ENCODE data around the gene PIGO.

PIGO gene

DNA sequence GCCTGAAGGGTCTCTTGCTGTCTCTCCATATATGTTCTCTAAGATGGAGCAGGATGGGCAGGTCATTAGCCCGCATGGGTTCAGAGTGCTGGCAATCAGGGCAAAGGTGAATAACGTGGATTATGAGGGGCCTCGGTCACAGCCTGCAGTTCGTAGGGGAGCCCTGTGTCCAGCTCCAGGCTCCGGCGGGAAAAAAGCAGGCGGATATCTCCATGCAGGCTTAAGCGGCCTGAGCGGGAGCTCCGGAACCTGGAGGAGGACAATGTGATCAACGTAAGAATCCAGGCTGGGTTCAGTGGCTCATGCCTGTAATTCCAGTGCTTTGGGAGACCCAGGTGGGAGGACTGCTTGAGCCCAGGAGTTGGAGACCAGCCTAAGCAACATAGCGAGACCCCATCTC, 8.7 kb upstream of the PIGO start:
- peaks cover 57% of the 10 kb centered on the region for H3K36me3 ChIP-seq (ENCODE audit: insufficient read depth, low read length)
- H3K27me3 ChIP-seq (ENCODE audit: control insufficient read depth in 1 of 2, insufficient read depth in 2 of 2, low read length in 2 of 2): no peaks in the 10 kb centered on the region
- peaks cover 23% of the 10 kb centered on the region for H3K4me1 ChIP-seq (ENCODE audit: insufficient read depth, low read length)
- no peaks in the 10 kb centered on the region for H3K9me3 ChIP-seq (ENCODE audit: low read length)
- no peak overlapping the region for H3K4me3 ChIP-seq (ENCODE audit: low read depth in 1 of 2, low read length in 2 of 2)
- H3K9ac ChIP-seq (ENCODE audit: low read length): no peak overlapping the region
- no peak overlapping the region for H3K27ac ChIP-seq (ENCODE audit: low read depth, low read length)

DNA sequence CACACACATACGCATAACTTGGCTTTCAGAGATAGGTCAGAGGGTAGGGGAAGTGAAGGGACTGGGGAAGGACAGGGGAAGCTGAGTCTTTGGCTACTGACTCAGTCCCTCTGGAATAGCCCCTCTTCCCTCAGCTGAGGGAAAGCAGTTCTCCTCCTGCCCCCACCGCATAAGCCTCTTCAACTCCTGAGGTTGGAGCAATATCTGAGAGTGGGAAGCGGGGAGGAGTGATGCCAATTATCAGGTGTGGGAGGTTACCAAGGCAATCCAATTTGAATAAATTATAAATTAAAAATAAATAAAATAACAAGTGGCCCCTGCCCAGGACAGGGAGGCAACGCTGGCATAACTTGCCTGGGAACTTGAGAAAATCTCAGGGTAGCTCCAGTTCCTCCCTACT, 8.2 kb upstream of the PIGO start:
- no peak overlapping the region for H3K27ac ChIP-seq (ENCODE audit: low read depth, low read length)

DNA sequence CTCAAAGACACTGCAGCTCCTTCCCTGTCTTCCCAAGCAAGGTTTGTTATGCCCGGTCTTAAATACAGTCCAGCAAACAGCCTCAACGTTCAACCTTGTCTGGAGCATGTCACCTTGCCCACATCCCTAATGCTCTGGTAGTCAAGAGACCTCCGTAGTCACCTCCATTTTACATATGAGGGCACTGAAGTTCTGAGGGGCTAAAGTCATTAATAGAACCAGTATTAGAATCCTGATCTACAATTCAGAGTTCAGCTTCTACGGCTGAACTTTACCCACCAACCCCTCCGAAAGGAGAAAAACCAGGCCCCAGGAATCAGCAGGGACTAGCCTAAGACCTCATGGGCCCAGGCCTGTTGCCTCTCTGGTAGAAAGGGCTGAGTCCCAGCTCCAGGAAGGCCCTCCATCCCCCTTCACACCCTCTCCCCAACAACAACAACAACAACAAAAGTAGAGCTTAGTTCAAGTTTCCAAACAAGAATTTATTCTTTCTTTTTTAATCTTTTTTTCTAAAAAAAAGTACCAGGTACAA, 7.3 kb upstream of the PIGO start:
- Histone ChIP-seq H3K27ac (ENCODE audit: low read depth, low read length) (peak overlapping the region; percentile 70), H3K9ac (ENCODE audit: low read length) (no peak overlapping the region), H3K4me1 (ENCODE audit: insufficient read depth, low read length) (peaks cover 20% of the 10 kb centered on the region), H3K4me3 (ENCODE audit: low read depth in 1 of 2, low read length in 2 of 2) (peak overlapping the region in 1 of 2 donors; percentile 98), H3K36me3 (ENCODE audit: insufficient read depth, low read length) (peaks cover 61% of the 10 kb centered on the region), H3K27me3 (ENCODE audit: control insufficient read depth in 1 of 2, insufficient read depth in 2 of 2, low read length in 2 of 2) (no peaks in the 10 kb centered on the region), H3K9me3 (ENCODE audit: low read length) (no peaks in the 10 kb centered on the region)

More for the DNA sequence above, 8.2 kb upstream of the PIGO start:
- Histone ChIP-seq H3K27me3 (ENCODE audit: control insufficient read depth in 1 of 2, insufficient read depth in 2 of 2, low read length in 2 of 2) (no peaks in the 10 kb centered on the region), H3K9ac (ENCODE audit: low read length) (no peak overlapping the region), H3K36me3 (ENCODE audit: insufficient read depth, low read length) (peaks cover 62% of the 10 kb centered on the region), H3K9me3 (ENCODE audit: low read length) (no peaks in the 10 kb centered on the region), H3K4me1 (ENCODE audit: insufficient read depth, low read length) (peaks cover 20% of the 10 kb centered on the region), H3K4me3 (ENCODE audit: low read depth in 1 of 2, low read length in 2 of 2) (no peak overlapping the region)

DNA sequence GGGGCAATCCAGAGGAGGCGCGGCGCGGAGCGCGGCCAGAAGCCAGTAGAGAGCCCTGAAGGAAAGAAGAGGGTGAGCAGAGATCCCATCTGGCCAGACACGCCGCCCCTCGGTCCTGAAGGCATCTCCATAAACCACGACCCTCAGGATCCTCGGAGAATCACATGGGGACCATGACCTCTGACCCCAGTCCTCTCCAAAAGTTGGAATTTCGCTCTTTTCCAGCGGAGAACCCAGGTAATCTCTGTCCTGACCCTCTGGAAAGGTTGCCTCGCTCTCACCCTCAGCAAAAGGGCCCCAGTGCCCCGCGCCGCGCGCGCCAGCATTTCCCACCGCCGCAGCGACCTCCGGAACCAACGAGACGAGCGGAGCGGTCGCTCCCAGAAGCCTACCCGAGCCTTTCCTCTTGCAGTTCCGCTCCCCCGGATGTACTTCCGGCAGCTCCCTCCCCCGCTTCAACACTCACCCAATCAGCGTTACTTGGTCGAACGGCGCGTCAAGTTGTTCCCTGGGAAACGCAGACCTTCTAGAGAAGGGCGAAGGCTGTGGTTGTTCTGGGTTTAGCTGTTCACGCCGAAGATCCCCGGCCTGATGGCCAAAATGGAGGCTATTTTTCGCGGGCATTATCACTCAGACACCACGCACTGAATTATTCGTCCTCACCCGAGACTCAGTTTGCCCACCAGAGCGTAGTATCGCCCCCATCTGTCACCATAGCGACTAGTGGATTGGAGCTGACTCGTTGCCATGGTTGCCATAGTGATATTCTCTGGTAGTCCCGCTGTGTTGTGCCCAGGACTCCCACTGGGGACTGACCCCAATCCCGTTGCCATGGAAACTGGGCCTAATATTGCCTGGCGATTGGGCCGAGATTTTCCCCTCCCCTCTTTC, 6.6 kb upstream of the PIGO start, which contains the start of gene STOML2:
Gene STOML2, minus strand, starts transcription at position 363 of the 891 bp plus-strand sequence. Its CDS starts 37 bp downstream, at position 326.
- peaks cover 20% of the 10 kb centered on the region for H3K4me1 ChIP-seq (ENCODE audit: insufficient read depth, low read length)
- H3K36me3 ChIP-seq (ENCODE audit: insufficient read depth, low read length): peaks cover 55% of the 10 kb centered on the region
- H3K27ac ChIP-seq (ENCODE audit: low read depth, low read length): peak within 1 kb of the TSS; percentile 70
- H3K4me3 ChIP-seq (ENCODE audit: low read depth in 1 of 2, low read length in 2 of 2): peak within 1 kb of the TSS; percentile 43 to 98
- no peaks in the 10 kb centered on the region for H3K27me3 ChIP-seq (ENCODE audit: control insufficient read depth in 1 of 2, insufficient read depth in 2 of 2, low read length in 2 of 2)
- H3K9me3 ChIP-seq (ENCODE audit: low read length): no peaks in the 10 kb centered on the region
- H3K9ac ChIP-seq (ENCODE audit: low read length): peak within 1 kb of the TSS; percentile 88

DNA sequence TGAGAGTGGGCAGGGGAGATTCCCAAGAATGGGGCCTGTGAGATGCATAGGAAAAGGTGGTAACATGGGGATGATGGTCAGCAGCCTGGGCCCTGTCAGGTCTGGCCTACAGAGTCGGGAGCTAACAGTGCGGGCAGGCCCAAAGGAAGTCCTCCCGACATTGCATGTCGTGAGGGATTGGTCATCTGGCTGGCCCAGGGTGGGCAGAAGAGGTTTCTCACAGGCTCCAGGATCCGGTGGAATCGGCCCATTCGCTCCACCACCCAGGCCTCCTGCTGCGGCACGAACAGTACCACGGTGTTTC, 6.0 kb upstream of the PIGO start:
- Histone ChIP-seq H3K9me3 (ENCODE audit: low read length) (no peaks in the 10 kb centered on the region), H3K9ac (ENCODE audit: low read length) (peak overlapping the region; percentile 88), H3K4me1 (ENCODE audit: insufficient read depth, low read length) (peaks cover 20% of the 10 kb centered on the region), H3K4me3 (ENCODE audit: low read depth in 1 of 2, low read length in 2 of 2) (peak overlapping the region; percentile 43 to 98), H3K36me3 (ENCODE audit: insufficient read depth, low read length) (peaks cover 49% of the 10 kb centered on the region), H3K27me3 (ENCODE audit: control insufficient read depth in 1 of 2, insufficient read depth in 2 of 2, low read length in 2 of 2) (no peaks in the 10 kb centered on the region), H3K27ac (ENCODE audit: low read depth, low read length) (peak overlapping the region; percentile 70)

DNA sequence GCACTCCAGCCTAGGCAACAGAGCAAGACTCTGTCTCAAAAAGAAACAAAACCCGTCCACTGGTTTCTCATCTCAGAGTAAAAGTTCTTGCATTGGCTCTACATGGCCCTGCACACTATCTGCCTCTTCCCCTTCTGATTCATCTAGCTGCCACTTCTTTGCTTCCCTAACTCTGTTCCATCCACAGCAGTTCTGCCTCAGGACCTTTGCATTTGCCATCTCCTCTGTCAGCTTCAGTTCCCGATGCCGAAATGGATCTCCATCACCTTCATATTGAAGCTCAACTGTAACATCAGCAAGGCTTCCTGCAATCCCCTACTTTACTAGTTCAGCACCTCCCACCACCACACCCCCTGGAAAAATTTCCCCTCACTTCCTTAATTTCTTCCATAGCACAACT, 1.2 kb upstream of the PIGO start:
- H3K36me3 ChIP-seq (ENCODE audit: insufficient read depth, low read length): peaks cover 37% of the 10 kb centered on the region
- H3K4me3 ChIP-seq (ENCODE audit: low read depth in 1 of 2, low read length in 2 of 2): no peak overlapping the region
- no peak overlapping the region for H3K27ac ChIP-seq (ENCODE audit: low read depth, low read length)
- no peak overlapping the region for H3K9ac ChIP-seq (ENCODE audit: low read length)
- no peaks in the 10 kb centered on the region for H3K27me3 ChIP-seq (ENCODE audit: control insufficient read depth in 1 of 2, insufficient read depth in 2 of 2, low read length in 2 of 2)
- peaks cover 20% of the 10 kb centered on the region for H3K4me1 ChIP-seq (ENCODE audit: insufficient read depth, low read length)
- H3K9me3 ChIP-seq (ENCODE audit: low read length): no peaks in the 10 kb centered on the region

DNA sequence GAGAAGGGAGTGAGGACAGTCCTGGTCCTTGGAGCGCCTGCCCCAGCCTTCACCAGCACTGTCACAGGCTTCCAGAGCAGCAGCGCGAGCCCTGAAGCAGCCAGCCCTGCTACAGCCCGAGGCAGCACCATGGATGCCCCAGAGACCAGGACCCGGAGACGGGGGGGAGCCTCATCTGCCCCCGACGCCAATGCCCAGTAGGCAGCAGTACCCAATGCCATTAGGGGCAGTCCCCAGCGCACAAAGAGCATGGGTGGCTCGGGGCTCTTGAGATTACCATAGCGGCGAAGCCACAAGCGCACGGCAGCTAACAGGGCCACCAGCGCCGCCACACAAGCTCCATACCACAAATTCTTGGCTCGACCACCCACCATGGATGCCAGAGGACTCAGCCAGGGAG, 4.9 kb downstream of the PIGO start:
- Histone ChIP-seq H3K27me3 (ENCODE audit: control insufficient read depth in 1 of 2, insufficient read depth in 2 of 2, low read length in 2 of 2) (no peaks in the 10 kb centered on the region), H3K4me1 (ENCODE audit: insufficient read depth, low read length) (peaks cover 8% of the 10 kb centered on the region), H3K9ac (ENCODE audit: low read length) (no peak overlapping the region), H3K36me3 (ENCODE audit: insufficient read depth, low read length) (peaks cover 64% of the 10 kb centered on the region), H3K9me3 (ENCODE audit: low read length) (no peaks in the 10 kb centered on the region), H3K27ac (ENCODE audit: low read depth, low read length) (no peak overlapping the region), H3K4me3 (ENCODE audit: low read depth in 1 of 2, low read length in 2 of 2) (no peak overlapping the region)

DNA sequence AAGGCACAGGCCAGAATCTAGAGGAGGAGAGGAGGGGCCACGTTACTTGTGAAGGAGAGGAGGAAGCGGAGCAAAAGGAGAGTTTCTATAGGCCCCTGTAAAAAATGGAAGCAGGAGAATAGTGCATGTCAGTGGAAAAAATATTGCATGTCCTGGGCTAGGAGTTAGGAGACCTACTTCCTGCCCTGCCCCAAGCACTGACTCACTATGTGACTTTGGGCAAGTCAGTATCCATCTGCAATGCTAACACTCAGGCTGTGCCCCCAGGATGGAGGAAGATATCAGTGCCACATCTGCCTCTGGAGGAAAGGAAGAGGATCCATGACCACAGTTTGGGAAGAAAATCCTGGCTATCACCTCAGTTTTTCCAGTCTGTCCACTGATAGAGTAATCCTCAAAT, 7.0 kb downstream of the PIGO start:
- Histone ChIP-seq H3K4me1 (ENCODE audit: insufficient read depth, low read length) (no peaks in the 10 kb centered on the region), H3K36me3 (ENCODE audit: insufficient read depth, low read length) (peaks cover 64% of the 10 kb centered on the region), H3K4me3 (ENCODE audit: low read depth in 1 of 2, low read length in 2 of 2) (no peak overlapping the region), H3K27me3 (ENCODE audit: control insufficient read depth in 1 of 2, insufficient read depth in 2 of 2, low read length in 2 of 2) (no peaks in the 10 kb centered on the region), H3K9me3 (ENCODE audit: low read length) (no peaks in the 10 kb centered on the region), H3K9ac (ENCODE audit: low read length) (no peak overlapping the region), H3K27ac (ENCODE audit: low read depth, low read length) (no peak overlapping the region)

DNA sequence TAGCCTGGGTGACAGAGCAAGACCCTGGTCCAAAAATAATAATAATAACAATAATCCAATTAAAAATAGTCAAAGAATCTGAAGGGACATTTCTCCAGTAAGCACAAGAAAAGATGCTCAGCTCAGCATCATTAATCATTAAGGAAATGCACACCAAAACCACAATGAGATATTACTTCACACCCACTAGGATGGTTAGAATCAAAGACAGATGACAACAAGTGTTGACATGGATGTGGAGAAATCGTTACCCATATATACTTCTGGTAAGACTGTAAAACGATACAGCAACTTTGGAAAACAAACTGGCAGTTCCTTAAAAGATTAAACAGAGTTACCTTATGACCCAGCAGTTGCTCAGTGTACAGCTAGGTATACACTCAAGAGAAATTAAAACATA, 11.3 kb downstream of the PIGO start:
- no peaks in the 10 kb centered on the region for H3K27me3 ChIP-seq (ENCODE audit: control insufficient read depth in 1 of 2, insufficient read depth in 2 of 2, low read length in 2 of 2)
- H3K4me3 ChIP-seq (ENCODE audit: low read depth in 1 of 2, low read length in 2 of 2): no peak overlapping the region
- peaks cover 4% of the 10 kb centered on the region for H3K4me1 ChIP-seq (ENCODE audit: insufficient read depth, low read length)
- H3K36me3 ChIP-seq (ENCODE audit: insufficient read depth, low read length): peaks cover 23% of the 10 kb centered on the region
- no peak overlapping the region for H3K9ac ChIP-seq (ENCODE audit: low read length)
- H3K9me3 ChIP-seq (ENCODE audit: low read length): no peaks in the 10 kb centered on the region
- no peak overlapping the region for H3K27ac ChIP-seq (ENCODE audit: low read depth, low read length)

DNA sequence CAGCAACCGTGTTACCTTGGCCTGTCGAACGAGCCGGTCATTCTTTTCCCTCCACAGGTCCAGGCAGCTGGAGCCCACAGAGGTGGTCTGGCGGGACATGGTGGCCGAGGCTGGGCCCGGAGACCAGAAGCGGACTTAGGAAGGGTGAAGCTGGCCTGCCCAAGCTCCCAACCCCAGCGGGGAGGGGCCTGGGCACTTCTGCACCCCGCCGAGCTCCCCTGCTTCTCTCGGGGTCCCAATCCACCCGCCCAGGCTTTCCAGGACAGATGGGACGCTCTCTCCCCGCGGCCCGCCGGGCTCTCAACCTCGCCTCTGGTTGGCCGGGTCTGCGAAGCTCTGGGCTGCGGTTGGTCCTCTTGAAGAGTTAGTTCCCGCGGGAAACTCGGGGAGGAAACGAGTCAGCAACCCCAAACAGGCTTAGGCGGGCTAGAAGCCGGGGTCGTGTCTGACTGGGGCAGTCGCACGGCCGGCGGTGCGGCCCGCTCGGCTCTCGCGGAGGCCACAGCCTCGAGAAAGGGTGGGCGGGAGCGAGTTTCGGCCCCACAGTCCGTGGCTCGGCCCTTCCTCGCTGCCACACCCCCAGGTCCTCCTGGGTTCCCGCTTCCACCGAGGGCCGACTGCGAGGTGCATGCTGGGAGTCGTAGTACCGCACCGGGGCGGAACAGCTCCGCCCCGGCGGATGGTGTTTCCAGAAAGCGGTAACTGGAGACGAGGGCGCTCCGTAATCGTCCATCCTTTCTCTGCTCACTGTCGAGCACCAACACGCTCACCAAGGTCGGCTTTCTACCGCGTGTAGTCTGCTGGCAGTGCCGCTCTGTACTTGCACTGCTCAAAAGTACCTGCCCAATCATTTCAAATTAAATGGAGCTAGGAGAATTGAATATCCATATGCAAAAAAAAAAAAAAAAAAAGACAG, 16.7 kb downstream of the PIGO start, which contains the start of gene FANCG:
Gene FANCG, minus strand, starts transcription at position 517 of the 916 bp plus-strand sequence. Its CDS starts 418 bp downstream, at position 99.
- Histone ChIP-seq H3K27ac (ENCODE audit: low read depth, low read length) (peak within 1 kb of the TSS; percentile 20), H3K4me1 (ENCODE audit: insufficient read depth, low read length) (peaks cover 19% of the 10 kb centered on the region), H3K9me3 (ENCODE audit: low read length) (no peaks in the 10 kb centered on the region), H3K9ac (ENCODE audit: low read length) (peak within 1 kb of the TSS; percentile 58), H3K27me3 (ENCODE audit: control insufficient read depth in 1 of 2, insufficient read depth in 2 of 2, low read length in 2 of 2) (no peaks in the 10 kb centered on the region), H3K36me3 (ENCODE audit: insufficient read depth, low read length) (peaks cover 19% of the 10 kb centered on the region), H3K4me3 (ENCODE audit: low read depth in 1 of 2, low read length in 2 of 2) (peak within 1 kb of the TSS; percentile 70 to 72)

DNA sequence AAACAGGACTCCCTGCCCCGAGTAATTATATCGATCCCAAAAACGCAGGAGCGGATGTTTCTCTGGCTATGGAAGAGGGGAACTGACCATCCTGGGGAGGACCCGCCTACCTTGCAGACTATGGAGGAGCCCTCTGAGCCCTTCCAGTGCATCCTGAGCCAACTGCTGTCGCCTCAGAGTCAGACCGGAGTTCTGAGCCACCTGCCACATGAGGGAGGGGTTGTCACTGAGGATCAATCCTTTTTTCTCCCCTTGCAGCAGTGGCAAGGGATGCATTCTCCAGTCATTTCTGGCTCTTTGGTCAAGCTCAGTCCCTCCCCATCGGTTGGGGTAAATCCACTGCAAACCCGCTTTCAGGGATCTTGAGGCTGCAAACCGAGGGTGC, 17.4 kb downstream of the PIGO start:
- Histone ChIP-seq H3K9me3 (ENCODE audit: low read length) (no peaks in the 10 kb centered on the region), H3K4me3 (ENCODE audit: low read depth in 1 of 2, low read length in 2 of 2) (peak overlapping the region; percentile 70 to 72), H3K4me1 (ENCODE audit: insufficient read depth, low read length) (peaks cover 19% of the 10 kb centered on the region), H3K27me3 (ENCODE audit: control insufficient read depth in 1 of 2, insufficient read depth in 2 of 2, low read length in 2 of 2) (no peaks in the 10 kb centered on the region), H3K9ac (ENCODE audit: low read length) (peak overlapping the region; percentile 31), H3K27ac (ENCODE audit: low read depth, low read length) (peak overlapping the region; percentile 20), H3K36me3 (ENCODE audit: insufficient read depth, low read length) (peaks cover 26% of the 10 kb centered on the region)
